Pulmonary artery endothelial cell (primary cell): Measurements from ENCODE around the gene GPR87. TPM values are rescaled to one million over a fixed set of nuclear protein-coding genes. Genes with fewer than 3 reads are reported as not detected.

Experiments
- total RNA-seq: library from RNA; depleted of rRNA; stranded (reverse); fragments of >200 nt; gene quantifications from 2 replicates; pipeline ENCODE4 v1.2.3, GENCODE V29; 2014

The GPR87 gene
- total RNA-seq, 1 donor from 2014 or later = 0.07 TPM

Other genes with a start within 250 kb of the GPR87 start
- 0.11 and 0.20 TPM in 2 replicates for gene MED12L, start 231.2 kb downstream of the GPR87 start, total RNA-seq
- not detected in 2 replicates for gene GPR171, start 113.6 kb downstream of the GPR87 start, total RNA-seq
- gene P2RY14, start 38.3 kb downstream of the GPR87 start, total RNA-seq = not detected in 2 replicates
- gene P2RY13, start 12.7 kb upstream of the GPR87 start, total RNA-seq = not detected in 2 replicates
- gene P2RY12, start 67.9 kb upstream of the GPR87 start, total RNA-seq = not detected in 2 replicates
- not detected in 2 replicates for gene IGSF10, start 144.2 kb upstream of the GPR87 start, total RNA-seq